GM21576 (cell line): ENCODE data around the gene RBP7.
"Not testable (repeated sequence)": the region's sequence is repeated elsewhere in the genome, so short reads cannot be mapped to it uniquely, and the experiment has no call there.

Experiments
- ATAC-seq: cut with Tn5 transposase; IDR thresholded peaks from one replicate; pipeline ENCODE4 v1.9.1; 2021; ENCODE audit warnings: mild to moderate bottlenecking, moderate library complexity; ENCODE audit not compliant: unreplicated experiment

The RBP7 gene

DNA sequence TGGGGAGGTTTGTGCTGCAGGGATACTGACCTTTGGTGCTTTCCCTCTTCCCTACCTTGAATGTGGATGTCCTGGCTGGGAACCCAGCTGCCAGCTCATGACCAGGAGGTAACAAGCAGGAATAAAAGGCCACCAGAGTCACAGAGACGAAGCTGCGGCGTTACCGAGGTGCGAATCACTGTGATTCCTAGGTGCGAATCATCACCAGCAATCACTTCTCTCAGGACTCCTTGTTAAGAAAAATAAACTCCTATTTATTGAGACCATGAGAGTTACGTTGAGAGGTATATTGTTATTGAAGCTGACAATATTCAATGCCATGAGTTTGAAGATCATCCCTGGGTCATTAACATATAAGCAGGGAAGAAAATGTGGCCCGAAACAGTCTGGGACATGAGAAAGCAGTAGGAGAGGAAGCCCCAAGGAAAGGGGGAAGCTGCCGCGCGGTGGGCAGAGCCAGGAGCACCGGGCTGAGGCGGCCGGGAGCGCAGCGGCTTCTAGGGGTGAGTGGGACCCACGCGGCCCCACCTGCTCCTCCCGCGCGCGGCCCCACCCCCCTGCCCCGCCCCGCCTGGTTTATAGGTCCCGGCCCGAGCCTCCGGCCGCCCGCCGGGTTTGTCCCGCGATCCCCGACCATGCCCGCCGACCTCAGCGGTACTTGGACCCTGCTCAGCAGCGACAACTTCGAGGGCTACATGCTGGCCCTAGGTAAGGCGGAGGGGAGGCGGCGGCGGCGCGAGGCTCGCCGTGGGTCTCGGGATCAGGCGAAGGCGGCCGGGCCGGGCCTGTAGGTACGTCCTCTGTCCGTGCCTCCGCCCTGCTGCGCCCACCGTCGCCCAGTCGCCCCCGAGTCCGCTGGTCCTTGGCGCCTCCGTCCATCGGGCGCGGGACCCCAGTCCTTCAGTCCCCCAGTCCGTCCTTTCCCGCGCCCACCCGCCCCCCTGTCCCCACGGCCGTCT lies at the start of gene RBP7:
Gene RBP7, plus strand, starts transcription at position 605 of the 959 bp plus-strand sequence. Its CDS starts 31 bp downstream, at position 636.
- no peak for ATAC-seq

DNA sequence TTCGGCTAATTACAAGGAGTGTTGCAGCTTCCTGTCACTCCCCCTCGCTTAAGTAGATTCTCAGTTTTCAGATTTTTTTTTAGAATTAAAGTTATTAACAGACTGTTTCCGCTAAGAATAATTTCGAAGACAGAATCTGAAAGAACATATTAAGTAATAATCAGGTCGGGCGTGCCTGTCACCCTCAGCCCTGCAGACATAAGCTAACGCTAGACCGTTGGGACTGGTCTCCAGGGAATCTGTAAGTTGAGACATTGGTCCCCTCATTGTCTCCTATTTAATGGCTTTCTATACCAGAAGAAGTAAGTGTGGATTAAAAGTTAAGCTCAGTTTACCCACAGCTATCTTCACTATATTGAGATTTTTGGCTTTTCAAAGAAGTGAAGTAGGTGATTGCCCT lies 39.3 kb upstream of the RBP7 start:
- ATAC-seq: no peak

DNA sequence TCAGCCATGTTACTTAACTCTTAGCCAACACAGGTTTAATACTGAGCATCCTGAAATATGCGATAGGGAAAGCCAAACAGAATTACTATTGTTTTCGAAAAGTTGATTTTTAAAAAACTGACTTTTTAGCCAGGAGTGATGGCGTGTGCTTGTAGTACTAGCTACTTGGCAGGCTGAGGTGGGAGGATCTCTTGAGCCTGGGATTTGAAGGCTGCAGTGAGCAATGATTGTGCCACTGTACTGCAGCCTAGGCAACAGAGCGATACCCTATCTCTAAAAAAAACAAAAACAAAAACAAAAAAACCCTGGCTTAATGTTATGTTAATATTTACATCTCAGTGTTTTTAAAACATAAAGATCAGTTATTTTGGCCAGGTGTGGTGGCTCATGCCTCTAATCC lies 37.0 kb upstream of the RBP7 start:
- ATAC-seq: no peak

DNA sequence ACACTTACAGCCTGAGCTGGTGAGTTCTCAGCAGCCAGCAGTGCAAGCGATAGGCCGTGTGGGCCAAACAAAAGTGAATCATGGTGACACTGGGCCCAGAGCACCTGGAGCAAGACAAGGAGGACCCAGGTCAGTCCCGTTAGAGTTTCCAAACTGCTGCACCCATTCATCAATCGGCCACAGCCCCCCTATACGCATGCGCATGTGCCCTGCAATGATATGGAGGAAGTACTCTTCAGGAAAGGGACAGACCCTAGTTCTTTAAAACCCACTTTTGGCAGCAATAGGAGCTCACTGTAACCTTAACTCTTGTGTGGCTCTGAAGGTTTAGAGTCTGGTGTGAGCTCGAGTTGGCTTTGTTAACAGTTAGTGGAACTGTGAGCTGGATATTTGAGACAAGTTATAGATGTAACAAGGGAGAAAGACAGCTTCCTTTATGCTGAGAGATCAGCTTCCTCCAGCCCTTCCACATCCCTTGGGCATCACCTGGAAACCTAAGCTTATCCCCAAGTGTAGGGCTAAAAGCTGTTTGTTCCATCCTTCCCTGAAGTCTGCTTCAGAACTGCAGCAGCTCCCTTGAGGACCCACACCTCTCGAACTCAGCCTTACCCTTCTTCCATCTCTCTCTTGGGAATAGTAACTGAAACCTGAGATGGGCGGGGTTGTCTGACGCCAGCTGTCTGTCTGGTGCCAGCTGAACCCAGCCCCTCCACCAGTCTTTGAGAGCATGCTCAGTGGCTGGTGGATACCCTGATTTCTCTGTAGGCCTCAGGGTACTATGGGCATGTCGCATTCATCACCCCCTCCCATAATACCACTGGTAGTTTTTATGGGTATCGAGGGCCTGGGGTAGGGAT lies 36.1 kb upstream of the RBP7 start:
- ATAC-seq: no peak

DNA sequence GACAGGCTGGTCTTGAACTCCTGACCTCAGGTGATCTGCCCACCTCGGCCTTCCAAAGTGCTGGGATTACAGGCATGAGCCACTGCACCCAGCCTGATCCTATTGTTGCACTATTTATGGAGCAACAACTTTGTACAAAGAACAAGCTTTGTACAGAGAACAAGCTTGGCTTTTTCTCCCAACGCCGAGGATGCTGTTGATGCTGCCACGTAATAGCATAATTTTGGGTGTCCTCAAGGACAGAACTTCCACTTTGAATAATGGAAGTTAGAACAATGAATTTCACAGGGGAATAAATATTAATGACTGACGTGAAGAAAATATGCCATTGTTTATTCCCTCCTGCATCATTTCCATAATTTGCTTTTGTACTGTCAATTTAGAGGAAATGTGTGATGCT lies 12.8 kb upstream of the RBP7 start:
- ATAC-seq: no peak

DNA sequence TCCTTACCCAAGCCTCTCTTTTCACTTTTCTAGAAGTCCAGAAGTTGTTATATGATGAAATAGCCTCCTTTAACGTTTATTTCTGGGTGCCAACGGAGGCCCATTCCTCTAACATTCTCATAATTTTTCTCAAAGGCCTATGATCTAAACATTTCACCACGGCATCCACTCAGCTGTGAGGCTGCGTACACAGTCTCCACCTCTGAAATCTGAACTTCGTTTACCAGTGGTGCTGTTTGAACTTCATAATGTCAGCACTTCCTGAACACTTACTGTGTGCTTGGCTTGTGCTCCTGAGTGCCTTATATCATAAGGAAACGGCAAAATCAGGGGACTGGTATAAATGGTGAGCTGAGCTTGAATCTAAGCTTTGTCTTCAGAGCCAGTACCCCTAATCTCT lies 12.0 kb upstream of the RBP7 start:
- no peak for ATAC-seq

DNA sequence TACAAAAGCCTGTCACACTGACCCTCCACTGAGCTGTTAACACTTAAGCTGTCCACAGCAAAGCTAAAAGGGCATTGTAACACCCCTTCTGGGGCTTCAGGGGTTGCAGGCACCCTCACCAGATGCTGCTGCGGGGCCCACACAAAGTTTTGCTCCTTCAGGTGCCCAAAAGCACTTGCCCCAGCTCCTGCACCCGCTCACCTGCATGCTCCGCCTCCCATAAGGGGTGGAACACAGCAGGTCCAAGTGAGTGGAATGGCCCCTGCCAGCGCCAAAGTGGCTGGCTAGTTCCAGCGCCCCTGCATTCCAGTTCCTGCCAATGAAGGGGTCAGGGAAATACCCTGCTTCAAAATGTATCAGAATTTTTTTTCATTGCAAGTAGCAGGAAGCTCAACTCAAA lies 7.3 kb upstream of the RBP7 start:
- ATAC-seq: no peak

DNA sequence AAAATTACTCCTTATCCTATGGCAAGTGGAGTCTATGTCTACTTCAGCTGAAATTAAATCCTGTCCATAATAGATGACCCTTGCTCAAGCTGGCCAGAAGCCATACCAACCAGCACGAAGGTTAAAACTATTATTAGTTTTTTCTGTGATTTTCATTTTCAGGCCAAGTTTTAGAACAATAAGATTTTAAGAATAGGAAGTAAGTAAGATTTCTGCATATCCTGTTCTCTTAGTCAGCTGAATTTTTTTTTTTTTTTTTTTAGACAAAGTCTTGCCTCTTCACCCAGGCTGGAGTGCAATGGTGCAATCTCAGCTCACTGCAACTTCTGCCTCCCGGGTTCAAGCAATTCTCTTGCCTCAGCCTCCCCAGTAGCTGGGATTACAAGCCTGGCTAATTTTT lies 6.1 kb upstream of the RBP7 start:
- ATAC-seq: no peak

DNA sequence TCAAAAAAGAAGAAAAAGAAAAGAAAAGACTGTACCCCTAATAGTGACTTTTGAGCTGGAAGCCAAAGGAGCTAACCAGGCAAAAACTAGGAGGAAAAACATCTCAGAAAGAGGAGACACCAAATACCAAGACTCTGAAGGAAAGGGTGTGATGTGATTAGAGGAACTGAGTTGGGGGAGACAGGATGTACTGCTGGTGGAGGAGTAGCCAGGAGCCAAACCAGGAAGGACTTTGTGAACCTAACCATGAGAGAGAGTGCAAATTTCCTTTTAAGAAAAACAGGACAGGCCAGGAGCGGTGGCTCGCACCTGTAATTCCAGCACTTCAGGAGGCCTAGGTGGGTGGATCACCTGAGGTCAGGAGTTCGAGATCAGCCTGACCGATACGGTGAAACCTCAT lies 4.1 kb upstream of the RBP7 start:
- no peak for ATAC-seq

DNA sequence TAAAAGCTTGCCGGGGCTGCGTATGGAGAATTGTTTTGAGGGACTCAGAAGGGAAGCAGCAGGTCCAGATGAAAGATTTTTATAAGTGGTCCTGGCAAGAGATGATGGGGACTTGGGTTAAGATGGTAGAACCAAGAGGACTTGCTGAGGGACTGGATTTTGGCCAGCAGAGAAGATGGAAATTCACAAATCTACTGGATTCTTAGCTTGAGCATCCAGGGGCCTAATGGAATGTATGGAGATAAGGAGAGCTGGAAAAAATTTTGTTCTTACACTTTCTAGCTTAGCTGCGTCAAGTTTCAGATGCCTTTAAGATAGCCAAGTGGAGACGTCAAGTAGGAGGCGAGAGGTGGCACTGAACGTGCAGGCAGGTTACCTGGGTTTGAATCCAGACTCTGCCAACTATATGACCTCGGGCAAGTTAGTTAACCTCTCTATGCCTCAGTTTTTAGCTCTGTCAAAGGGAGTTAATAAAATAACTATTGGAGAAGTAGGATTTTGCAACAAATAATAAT lies 3.4 kb upstream of the RBP7 start:
- no peak for ATAC-seq

DNA sequence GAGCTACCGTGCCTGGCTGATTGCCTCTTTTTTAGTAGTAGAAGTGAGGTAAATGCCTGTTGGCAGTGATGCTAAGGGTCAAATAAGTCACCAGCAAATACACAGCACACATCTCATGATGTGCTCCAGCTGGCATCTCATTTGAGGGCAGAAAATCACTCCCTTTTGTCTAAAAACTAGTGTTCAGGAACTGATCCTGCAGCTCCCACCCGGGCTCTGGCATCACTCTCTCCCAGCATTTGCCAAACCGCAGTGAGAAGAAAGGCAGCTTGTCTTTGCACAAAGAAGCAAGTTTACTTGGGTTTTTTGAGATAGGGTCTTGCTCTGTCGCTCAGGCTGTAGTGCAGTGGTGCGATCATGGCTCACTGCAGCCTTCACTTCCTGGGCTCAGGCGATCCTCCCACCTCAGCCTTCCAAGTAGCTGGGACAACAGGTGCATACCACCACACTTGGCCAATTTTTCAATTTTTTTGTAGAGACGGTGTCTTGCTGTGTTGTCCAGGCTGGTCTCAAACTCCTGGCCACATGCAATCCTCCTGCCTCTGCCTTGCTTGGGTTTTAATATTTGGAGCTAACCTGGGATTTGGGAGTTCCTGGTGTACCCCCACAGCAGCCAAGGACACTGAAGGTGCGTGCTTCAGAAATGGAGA lies 4.1 kb downstream of the RBP7 start:
- no peak for ATAC-seq

DNA sequence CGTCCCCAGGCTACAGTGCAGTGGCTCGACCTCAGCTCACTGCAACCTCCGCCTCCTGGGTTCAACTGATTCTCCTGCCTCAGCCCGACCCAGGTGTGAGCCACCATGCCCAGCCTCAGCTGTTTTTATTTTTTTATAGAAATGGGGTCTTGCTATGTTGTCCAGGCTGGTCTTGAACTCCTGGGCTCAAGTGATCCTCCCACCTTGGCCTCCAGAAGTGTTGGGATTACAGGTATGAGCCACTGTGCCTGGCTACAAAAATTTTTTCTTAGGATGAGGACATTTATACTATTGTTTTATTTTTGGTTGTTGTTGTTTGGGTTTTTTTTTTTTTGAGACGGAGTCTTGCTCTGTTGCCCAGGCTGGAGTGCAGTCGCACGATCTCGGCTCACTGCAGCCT lies 8.2 kb downstream of the RBP7 start:
- ATAC-seq: not testable (repeated sequence)

DNA sequence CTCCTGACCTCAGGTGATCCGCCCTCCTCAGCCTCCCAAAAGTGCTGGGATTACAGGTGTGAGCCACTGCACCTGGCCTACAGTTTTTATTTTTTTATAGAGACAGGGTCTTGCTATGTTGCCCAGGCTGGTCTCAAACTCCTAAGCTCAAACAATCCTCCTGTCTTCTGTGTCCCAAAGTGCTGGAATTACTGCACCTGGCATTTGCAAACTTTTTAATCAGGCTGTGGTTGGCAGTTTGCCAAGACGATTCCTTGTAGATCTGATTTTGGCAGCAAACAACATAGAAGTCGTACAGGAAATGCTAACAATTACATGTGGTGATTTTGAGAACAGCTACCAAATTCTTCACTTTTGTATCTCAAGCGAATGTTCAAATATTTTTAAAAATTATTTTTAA lies 10.1 kb downstream of the RBP7 start:
- no peak for ATAC-seq

DNA sequence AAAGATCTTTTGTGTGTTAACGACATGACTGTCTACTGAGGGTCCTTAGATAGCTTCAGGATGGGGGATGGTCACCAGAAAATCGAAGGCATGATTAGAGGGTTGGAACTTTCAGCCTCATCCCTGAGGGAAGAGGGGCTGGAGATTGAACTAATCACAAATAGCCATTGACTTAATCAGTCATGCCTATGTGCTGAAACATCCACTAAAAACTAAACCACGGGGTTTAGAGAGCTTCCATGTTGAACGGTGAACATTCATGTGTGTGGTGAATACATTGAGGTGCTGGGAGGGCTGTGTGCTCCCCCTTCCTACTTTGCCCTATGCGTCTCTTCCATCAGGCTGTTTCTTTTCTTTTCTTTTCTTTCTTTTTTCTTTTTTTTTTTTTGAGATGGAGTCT lies 17.0 kb downstream of the RBP7 start:
- ATAC-seq: no peak

DNA sequence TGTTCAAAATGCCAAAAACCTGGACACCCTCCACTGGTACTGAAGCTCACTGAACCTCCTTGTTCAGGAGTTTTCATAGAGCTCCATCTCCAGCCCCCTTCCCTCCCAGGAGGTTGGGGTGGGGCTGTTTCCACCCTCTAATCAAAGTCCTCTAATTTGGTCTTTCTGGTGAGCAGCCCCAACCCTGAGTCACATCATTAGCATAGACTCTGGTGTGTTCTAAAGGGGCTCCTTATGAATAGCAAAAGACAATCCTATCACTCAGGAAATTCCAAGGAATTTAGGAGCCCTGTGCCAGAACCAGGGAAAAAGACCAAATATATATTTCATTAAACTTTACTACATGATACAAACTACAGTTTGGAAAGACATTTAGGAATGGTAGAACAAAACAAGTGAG lies 22.5 kb downstream of the RBP7 start:
- no peak for ATAC-seq

DNA sequence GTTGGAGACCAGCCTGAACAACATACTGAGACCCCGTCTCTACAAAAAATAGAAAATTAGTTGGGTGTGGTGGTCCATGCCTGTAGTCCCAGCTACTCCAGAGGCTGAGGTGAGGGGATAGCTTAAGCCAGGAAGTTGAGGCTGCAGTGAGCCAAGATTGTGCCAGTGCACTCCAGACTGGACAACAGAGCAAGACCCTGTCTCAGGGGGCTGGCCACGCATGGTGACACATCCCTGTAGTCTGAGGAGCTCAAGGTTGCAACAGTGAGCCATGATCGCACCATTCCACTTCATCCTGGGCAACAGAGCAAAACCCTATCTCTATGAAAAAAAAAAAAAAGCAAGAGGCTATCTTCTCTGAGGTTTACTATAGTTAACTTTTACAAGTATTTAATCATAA lies 23.1 kb downstream of the RBP7 start:
- ATAC-seq: no peak

DNA sequence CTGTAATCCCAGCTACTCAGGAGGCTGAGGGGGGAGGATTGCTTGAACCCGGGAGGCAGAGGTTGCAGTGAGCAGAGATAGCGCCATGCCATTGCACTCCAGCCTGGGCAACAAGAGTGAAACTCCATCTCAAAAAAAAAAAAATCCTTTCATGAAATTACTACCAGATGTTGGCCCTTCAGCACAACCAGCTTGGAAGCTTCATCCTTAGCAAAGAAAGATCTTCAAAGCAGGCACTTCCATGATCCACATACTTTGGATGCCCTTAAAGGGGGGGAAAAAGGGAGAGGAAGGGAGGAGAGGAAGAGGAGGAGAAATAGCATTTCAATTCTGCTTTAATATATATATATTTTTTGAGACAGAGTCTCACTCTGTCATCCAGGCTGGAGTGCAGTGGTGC lies 23.6 kb downstream of the RBP7 start:
- not testable (repeated sequence) for ATAC-seq

DNA sequence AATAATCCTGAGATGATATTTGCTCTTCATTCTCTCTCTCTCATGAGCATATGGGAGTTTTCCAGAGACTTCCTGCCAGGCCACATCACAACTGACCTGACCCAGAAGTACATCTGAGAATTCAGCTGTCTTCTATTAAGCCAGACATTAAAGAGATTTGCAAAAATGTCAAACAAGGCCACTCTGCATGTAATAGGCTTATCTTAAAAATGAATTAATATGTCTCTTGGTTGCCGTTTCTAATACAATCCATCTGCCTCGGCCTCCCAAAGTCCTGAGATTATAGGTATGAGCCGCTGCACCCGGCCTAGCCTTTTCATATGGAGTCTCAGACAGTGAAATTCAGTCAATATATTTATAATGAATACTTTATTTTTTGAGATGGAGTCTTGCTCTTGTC lies 25.0 kb downstream of the RBP7 start:
- not testable (repeated sequence) for ATAC-seq

DNA sequence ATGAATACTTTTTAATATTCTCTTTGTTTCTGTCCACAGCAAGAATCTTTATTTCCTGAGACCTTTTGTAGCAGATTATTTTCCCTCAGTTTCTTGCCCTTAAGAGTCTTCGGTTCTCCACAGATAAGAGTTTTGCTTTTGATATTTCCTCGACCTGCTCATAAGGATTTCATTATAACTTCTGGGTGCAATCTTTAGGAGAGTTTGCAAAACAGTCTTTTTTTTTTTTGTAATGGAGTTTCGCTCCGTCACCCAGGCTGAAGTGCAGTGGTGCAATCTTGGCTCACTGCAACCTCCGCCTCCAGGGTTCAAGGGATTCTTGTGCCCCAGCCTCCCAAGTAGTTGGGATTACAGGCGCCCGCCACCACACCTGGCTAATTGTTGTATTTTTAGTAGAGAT lies 25.6 kb downstream of the RBP7 start:
- no peak for ATAC-seq

DNA sequence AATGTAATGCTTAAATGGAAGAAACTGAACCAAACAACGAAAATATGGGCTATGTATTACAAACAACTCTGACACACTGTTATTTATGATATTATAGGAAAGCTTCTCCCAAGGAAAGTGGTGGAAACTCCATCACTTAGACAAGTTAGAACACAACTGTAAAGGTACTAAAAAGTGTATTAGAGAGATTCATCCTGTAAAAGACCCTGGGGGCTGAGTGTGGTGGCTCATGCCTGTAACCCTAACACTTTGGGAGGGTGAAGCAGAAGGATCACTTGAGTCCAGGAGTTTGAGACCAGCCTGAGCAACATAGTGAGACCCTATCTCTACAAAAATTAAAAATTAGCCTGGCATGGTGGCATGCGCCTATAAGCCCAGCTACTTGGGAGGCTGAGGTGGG lies 28.3 kb downstream of the RBP7 start:
- no peak for ATAC-seq

DNA sequence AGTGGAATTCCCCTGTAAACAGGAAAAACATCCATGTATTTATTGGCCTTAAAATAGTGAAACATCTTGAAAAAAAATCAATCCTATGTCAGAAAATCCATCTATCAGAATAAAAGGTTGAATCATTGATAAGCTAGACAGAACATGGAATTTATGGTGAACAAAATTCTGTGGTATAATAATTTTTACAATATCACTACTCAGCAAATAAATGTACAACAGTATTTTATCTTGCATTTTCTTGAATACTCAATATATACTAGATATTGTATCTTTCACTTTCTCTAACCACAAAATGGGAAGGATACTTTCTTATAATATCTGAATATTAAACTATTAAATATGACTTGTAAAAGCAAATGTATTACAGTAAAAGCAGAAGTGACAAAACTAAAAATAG lies 30.0 kb downstream of the RBP7 start:
- no peak for ATAC-seq
